ENCODE results near the gene TRIO. TPM values are rescaled to one million over a fixed set of nuclear protein-coding genes. Genes with fewer than 3 reads are reported as not detected.

Gene TRIO
- total RNA-seq, 1 donor from 2014 or later = 223 TPM

GRCh38 chr5:14488709-14489108 lies 345.6 kb downstream of the TRIO start:
- no peak for DNase-seq
- POLR2A ChIA-PET = no interaction called here
- no peak overlapping the region for H3K27ac Mint-ChIP-seq
- H3K9me3 Mint-ChIP-seq = no peaks in the 10 kb centered on the region
- H3K36me3 Mint-ChIP-seq (ENCODE audit: low read depth) = peaks cover 90% of the 10 kb centered on the region
- no peak for ATAC-seq (ENCODE audit: low read depth)
- intact Hi-C loops (cut with micrococcal nuclease) = no loop called here
- H3K4me3 Mint-ChIP-seq = no peak overlapping the region
- H3K4me1 Mint-ChIP-seq = no peaks in the 10 kb centered on the region
- TF ChIP-seq CTCF (IDR thresholded peaks at IDR 0.05) = no peak
- CTCF ChIA-PET = no interaction called here
- no peaks in the 10 kb centered on the region for H3K27me3 Mint-ChIP-seq

GRCh38 chr5:14489643-14490042 lies 346.5 kb downstream of the TRIO start:
- no peak for TF ChIP-seq CTCF (IDR thresholded peaks at IDR 0.05)
- CTCF ChIA-PET = no interaction called here
- H3K27ac Mint-ChIP-seq = no peak overlapping the region

GRCh38 chr5:14490309-14490711 lies 347.2 kb downstream of the TRIO start:
- CTCF ChIA-PET = interaction anchor here (1.0 kb wide), 1 partner anchor 10 kb away, joined by 3 read pairs; no protein-coding TSS in a partner anchor
- H3K27ac Mint-ChIP-seq = no peak overlapping the region

More at GRCh38 chr5:14489643-14490042, 346.5 kb downstream of the TRIO start:
- Mint-ChIP-seq H3K9me3 (no peaks in the 10 kb centered on the region), H3K36me3 (ENCODE audit: low read depth) (peaks cover 88% of the 10 kb centered on the region), H3K4me3 (no peak overlapping the region), H3K4me1 (no peaks in the 10 kb centered on the region), H3K27me3 (no peaks in the 10 kb centered on the region)
- POLR2A ChIA-PET = no interaction called here
- intact Hi-C loops (cut with micrococcal nuclease) = loop anchor here (5.0 kb wide), 1 partner anchor 158 kb away; no protein-coding TSS in a partner anchor
- no peak for DNase-seq
- no peak for ATAC-seq (ENCODE audit: low read depth)

GRCh38 chr5:14491015-14491915 lies 348.1 kb downstream of the TRIO start:
- ChIA-PET CTCF (interaction anchor here (1.0 to 1.1 kb wide), 2 partner anchors 11 to 127 kb away, joined by 3 read pairs; no protein-coding TSS in a partner anchor), POLR2A (no interaction called here)
- H3K4me1 Mint-ChIP-seq = no peaks in the 10 kb centered on the region
- no peaks in the 10 kb centered on the region for H3K9me3 Mint-ChIP-seq
- DNase-seq (no peak), ATAC-seq (ENCODE audit: low read depth) (no peak)
- H3K27me3 Mint-ChIP-seq = no peaks in the 10 kb centered on the region
- TF ChIP-seq CTCF (IDR thresholded peaks at IDR 0.05) = no peak
- no peak overlapping the region for H3K4me3 Mint-ChIP-seq
- peaks cover 86% of the 10 kb centered on the region for H3K36me3 Mint-ChIP-seq (ENCODE audit: low read depth)
- H3K27ac Mint-ChIP-seq = no peak overlapping the region
- intact Hi-C loops (cut with micrococcal nuclease) = loop anchor here (5.0 kb wide), 1 partner anchor 156 kb away; no protein-coding TSS in a partner anchor

More at GRCh38 chr5:14490309-14490711, 347.2 kb downstream of the TRIO start:
- Mint-ChIP-seq H3K4me1 (no peaks in the 10 kb centered on the region), H3K36me3 (ENCODE audit: low read depth) (peaks cover 88% of the 10 kb centered on the region), H3K4me3 (no peak overlapping the region), H3K27me3 (no peaks in the 10 kb centered on the region), H3K9me3 (no peaks in the 10 kb centered on the region)
- DNase-seq = no peak
- POLR2A ChIA-PET = no interaction called here
- intact Hi-C loops (cut with micrococcal nuclease) = loop anchor here (5.0 kb wide), 1 partner anchor 157 kb away; no protein-coding TSS in a partner anchor
- no peak for ATAC-seq (ENCODE audit: low read depth)
- no peak for TF ChIP-seq CTCF (IDR thresholded peaks at IDR 0.05)

GRCh38 chr5:14492331-14492964 lies 349.3 kb downstream of the TRIO start:
- peaks cover 90% of the 10 kb centered on the region for H3K36me3 Mint-ChIP-seq (ENCODE audit: low read depth)
- H3K9me3 Mint-ChIP-seq = no peaks in the 10 kb centered on the region
- TF ChIP-seq CTCF (IDR thresholded peaks at IDR 0.05) = no peak
- POLR2A ChIA-PET = no interaction called here
- H3K4me1 Mint-ChIP-seq = no peaks in the 10 kb centered on the region
- no peaks in the 10 kb centered on the region for H3K27me3 Mint-ChIP-seq
- no peak overlapping the region for H3K27ac Mint-ChIP-seq
- H3K4me3 Mint-ChIP-seq = no peak overlapping the region
- DNase-seq (no peak), ATAC-seq (ENCODE audit: low read depth) (no peak)
- CTCF ChIA-PET = no interaction called here
- intact Hi-C loops (cut with micrococcal nuclease) = loop anchor here (5.0 kb wide), 1 partner anchor 155 kb away; no protein-coding TSS in a partner anchor
